GM19099 (cell line): ENCODE measurements around the gene CPVL.

Experiments
- POLR2A ChIP-seq: IDR thresholded peaks from 3 replicates; pipeline ENCODE4 v1.6.1; 2011; ENCODE audit warnings: low read depth; ENCODE audit not compliant: insufficient read length; ENCODE audit errors: extremely low read depth

CPVL gene

GRCh38 chr7:29146057-29146706 lies at the start of gene CPVL:
CPVL (minus strand) TSS chr7:29146537; CDS start chr7:29121061, 25,476 bp downstream.
- TF ChIP-seq POLR2A = no peak

GRCh38 chr7:29194594-29195427 lies 48.5 kb upstream of the CPVL start, which contains the start of gene CHN2:
CHN2 (plus strand) TSS chr7:29194775.
- TF ChIP-seq POLR2A = no peak

- no peak for TF ChIP-seq POLR2A
These were observed 47.9 kb upstream of the CPVL start for GRCh38 chr7:29194206-29194593.

GRCh38 chr7:29193316-29194205 lies 47.2 kb upstream of the CPVL start:
- no peak for TF ChIP-seq POLR2A

- no peak for TF ChIP-seq POLR2A
These were observed 46.5 kb upstream of the CPVL start for GRCh38 chr7:29192811-29193210.

GRCh38 chr7:29192323-29192722 lies 46.0 kb upstream of the CPVL start:
- TF ChIP-seq POLR2A = no peak

GRCh38 chr7:29190349-29191045 lies 44.2 kb upstream of the CPVL start:
- TF ChIP-seq POLR2A = no peak

GRCh38 chr7:29189743-29190201 lies 43.4 kb upstream of the CPVL start:
- TF ChIP-seq POLR2A = no peak

GRCh38 chr7:29185613-29186012 lies 39.3 kb upstream of the CPVL start:
- no peak for TF ChIP-seq POLR2A

GRCh38 chr7:29184599-29184998 lies 38.3 kb upstream of the CPVL start:
- TF ChIP-seq POLR2A = no peak

GRCh38 chr7:29179115-29179514 lies 32.8 kb upstream of the CPVL start:
- TF ChIP-seq POLR2A = no peak

GRCh38 chr7:29177963-29178600 lies 31.7 kb upstream of the CPVL start:
- no peak for TF ChIP-seq POLR2A

- no peak for TF ChIP-seq POLR2A
These were observed 27.1 kb upstream of the CPVL start for GRCh38 chr7:29173458-29173857.

GRCh38 chr7:29170781-29171180 lies 24.4 kb upstream of the CPVL start:
- TF ChIP-seq POLR2A = no peak
